ENCODE results near the gene LMAN1. TPM values are rescaled to one million over a fixed set of nuclear protein-coding genes. Genes with fewer than 3 reads are reported as not detected.

LMAN1 gene
- total and polyA plus RNA-seq, 4 donors, result 77.2 to 265 (median 98.6) TPM

DNA sequence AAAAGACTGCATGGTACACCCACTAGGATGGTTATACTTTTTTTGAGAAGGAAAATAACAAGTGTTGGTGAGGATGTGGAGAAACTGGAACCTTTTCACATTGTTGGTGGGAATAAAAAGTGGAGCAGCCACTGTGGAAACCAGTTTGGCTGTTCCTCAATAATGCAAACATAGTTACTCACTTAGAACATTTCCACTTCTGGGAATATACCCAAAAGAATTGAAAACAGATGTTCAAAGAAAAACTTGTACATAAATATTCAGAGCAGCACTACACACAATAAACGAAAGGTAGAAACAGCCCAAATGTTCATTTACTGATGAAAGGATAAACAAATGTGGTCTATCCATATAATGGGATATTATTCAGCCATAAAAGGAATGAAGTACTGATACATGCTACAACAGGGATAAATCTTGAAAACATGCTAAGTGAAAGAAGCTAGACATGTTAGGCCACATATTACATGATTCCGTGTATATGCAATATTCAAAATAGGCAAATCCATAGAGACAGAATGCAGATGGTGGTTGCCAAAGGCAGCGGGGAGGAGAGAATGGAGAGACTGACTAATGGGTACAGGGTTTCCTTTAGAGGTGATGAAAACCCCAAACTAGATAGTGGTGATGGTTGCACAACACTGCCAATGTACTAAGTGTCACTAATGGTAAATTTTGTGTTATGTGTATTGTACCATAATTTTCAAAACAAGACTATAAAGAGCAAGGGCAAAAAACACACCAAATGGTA lies 20.9 kb upstream of the LMAN1 start:
- Histone ChIP-seq H3K4me1 (ENCODE audit: control insufficient read depth in 4 of 4, insufficient read depth in 4 of 4, low read length in 3 of 4) (no peaks in the 10 kb centered on the region), H3K9ac (ENCODE audit: low read depth in 1 of 2, low read length in 2 of 2) (no peak overlapping the region), H3K27me3 (ENCODE audit: control insufficient read depth in 4 of 4, insufficient read depth in 4 of 4, low read length in 3 of 4) (no peaks in the 10 kb centered on the region), H3K4me3 (ENCODE audit: low read depth in 1 of 3, low read length in 3 of 3) (no peak overlapping the region), H3K9me3 (ENCODE audit: control insufficient read depth in 4 of 4, low read length in 3 of 4) (no peaks in the 10 kb centered on the region), H3K27ac (ENCODE audit: low read depth in 1 of 2, low read length in 2 of 2) (no peak overlapping the region), H3K36me3 (ENCODE audit: control insufficient read depth in 4 of 4, insufficient read depth in 3 of 4, low read depth in 1 of 4, low read length in 3 of 4) (no peaks in the 10 kb centered on the region)
- DNase-seq (ENCODE audit: low spot score), result no peak
- no peak for TF ChIP-seq GABPA (IDR thresholded peaks at IDR 0.05 in 1 of 2, conservative IDR thresholded peaks at IDR 0.05 in 1 of 2)
- TF ChIP-seq HNF4G (IDR thresholded peaks at IDR 0.05), result no peak
- TF ChIP-seq, protein P1, sequence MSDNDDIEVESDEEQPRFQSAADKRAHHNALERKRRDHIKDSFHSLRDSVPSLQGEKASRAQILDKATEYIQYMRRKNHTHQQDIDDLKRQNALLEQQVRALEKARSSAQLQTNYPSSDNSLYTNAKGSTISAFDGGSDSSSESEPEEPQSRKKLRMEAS (IDR thresholded peaks at IDR 0.05), result no peak
- no peak for TF ChIP-seq JUND (IDR thresholded peaks at IDR 0.05)
- no peak for TF ChIP-seq RAD21 (IDR thresholded peaks at IDR 0.05)
- TF ChIP-seq, protein P2, sequence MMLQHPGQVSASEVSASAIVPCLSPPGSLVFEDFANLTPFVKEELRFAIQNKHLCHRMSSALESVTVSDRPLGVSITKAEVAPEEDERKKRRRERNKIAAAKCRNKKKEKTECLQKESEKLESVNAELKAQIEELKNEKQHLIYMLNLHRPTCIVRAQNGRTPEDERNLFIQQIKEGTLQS (IDR thresholded peaks at IDR 0.05), result no peak
- no peak for TF ChIP-seq HNF4A (conservative IDR thresholded peaks at IDR 0.05)
- TF ChIP-seq NR2F2 (IDR thresholded peaks at IDR 0.05), result no peak
- TF ChIP-seq, protein P3, sequence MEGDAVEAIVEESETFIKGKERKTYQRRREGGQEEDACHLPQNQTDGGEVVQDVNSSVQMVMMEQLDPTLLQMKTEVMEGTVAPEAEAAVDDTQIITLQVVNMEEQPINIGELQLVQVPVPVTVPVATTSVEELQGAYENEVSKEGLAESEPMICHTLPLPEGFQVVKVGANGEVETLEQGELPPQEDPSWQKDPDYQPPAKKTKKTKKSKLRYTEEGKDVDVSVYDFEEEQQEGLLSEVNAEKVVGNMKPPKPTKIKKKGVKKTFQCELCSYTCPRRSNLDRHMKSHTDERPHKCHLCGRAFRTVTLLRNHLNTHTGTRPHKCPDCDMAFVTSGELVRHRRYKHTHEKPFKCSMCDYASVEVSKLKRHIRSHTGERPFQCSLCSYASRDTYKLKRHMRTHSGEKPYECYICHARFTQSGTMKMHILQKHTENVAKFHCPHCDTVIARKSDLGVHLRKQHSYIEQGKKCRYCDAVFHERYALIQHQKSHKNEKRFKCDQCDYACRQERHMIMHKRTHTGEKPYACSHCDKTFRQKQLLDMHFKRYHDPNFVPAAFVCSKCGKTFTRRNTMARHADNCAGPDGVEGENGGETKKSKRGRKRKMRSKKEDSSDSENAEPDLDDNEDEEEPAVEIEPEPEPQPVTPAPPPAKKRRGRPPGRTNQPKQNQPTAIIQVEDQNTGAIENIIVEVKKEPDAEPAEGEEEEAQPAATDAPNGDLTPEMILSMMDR (IDR thresholded peaks at IDR 0.05; ENCODE audit: low read depth, low read length, missing input control), result no peak
- TF ChIP-seq YY1 (IDR thresholded peaks at IDR 0.05), result no peak
- TF ChIP-seq, protein P4, sequence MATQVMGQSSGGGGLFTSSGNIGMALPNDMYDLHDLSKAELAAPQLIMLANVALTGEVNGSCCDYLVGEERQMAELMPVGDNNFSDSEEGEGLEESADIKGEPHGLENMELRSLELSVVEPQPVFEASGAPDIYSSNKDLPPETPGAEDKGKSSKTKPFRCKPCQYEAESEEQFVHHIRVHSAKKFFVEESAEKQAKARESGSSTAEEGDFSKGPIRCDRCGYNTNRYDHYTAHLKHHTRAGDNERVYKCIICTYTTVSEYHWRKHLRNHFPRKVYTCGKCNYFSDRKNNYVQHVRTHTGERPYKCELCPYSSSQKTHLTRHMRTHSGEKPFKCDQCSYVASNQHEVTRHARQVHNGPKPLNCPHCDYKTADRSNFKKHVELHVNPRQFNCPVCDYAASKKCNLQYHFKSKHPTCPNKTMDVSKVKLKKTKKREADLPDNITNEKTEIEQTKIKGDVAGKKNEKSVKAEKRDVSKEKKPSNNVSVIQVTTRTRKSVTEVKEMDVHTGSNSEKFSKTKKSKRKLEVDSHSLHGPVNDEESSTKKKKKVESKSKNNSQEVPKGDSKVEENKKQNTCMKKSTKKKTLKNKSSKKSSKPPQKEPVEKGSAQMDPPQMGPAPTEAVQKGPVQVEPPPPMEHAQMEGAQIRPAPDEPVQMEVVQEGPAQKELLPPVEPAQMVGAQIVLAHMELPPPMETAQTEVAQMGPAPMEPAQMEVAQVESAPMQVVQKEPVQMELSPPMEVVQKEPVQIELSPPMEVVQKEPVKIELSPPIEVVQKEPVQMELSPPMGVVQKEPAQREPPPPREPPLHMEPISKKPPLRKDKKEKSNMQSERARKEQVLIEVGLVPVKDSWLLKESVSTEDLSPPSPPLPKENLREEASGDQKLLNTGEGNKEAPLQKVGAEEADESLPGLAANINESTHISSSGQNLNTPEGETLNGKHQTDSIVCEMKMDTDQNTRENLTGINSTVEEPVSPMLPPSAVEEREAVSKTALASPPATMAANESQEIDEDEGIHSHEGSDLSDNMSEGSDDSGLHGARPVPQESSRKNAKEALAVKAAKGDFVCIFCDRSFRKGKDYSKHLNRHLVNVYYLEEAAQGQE (IDR thresholded peaks at IDR 0.05), result no peak
- TF ChIP-seq SP1 (IDR thresholded peaks at IDR 0.05), result no peak
- TF ChIP-seq FOXA1 (IDR thresholded peaks at IDR 0.05), result no peak
- WGBS, result 89% methylated on average over 3 of the region's 3 CpGs

DNA sequence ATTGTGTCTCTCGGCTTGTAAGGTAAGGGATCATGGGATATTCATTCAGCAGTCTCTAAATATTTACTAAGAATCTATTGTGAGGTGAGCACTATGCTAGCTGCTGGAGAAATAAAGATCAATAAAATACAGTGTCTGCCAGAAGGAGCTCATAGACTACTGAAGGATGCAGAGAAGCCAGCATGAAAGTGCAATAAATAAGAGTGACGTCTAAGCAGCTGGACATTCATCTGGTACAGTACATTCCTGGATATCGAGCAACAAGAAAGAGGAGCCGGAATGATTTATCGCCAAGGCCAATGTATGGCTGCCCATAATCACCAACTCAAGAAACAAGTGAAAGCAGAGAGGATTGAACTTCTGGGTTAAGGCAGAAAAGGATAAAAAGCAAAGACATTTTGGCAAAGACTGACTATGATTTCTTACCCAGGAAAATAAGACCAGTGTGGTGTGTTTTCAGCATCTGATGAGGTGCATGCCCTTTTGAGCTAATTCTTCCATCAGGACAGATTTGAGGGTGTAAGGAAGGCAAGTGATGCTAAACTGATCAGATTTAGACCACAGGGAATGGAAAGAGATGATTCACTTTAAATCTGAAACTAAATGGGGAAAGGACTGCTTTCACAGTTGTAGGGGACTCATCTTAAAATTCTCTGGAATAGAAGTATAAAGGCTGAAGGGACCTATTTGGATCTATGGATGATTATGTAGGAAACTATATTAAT lies 18.7 kb upstream of the LMAN1 start:
- no peak for DNase-seq (ENCODE audit: low spot score)
- Histone ChIP-seq H3K4me1 (ENCODE audit: control insufficient read depth in 4 of 4, insufficient read depth in 4 of 4, low read length in 3 of 4) (no peaks in the 10 kb centered on the region), H3K27ac (ENCODE audit: low read depth in 1 of 2, low read length in 2 of 2) (no peak overlapping the region), H3K9ac (ENCODE audit: low read depth in 1 of 2, low read length in 2 of 2) (no peak overlapping the region), H3K4me3 (ENCODE audit: low read depth in 1 of 3, low read length in 3 of 3) (no peak overlapping the region), H3K9me3 (ENCODE audit: control insufficient read depth in 4 of 4, low read length in 3 of 4) (no peaks in the 10 kb centered on the region), H3K36me3 (ENCODE audit: control insufficient read depth in 4 of 4, insufficient read depth in 3 of 4, low read depth in 1 of 4, low read length in 3 of 4) (no peaks in the 10 kb centered on the region), H3K27me3 (ENCODE audit: control insufficient read depth in 4 of 4, insufficient read depth in 4 of 4, low read length in 3 of 4) (no peaks in the 10 kb centered on the region)
- no peak for TF ChIP-seq TAF1 (conservative IDR thresholded peaks at IDR 0.05)
- WGBS, result 87% methylated on average over 5 of the region's 5 CpGs
